ENCODE measurements around the gene MSH5.

DNA sequence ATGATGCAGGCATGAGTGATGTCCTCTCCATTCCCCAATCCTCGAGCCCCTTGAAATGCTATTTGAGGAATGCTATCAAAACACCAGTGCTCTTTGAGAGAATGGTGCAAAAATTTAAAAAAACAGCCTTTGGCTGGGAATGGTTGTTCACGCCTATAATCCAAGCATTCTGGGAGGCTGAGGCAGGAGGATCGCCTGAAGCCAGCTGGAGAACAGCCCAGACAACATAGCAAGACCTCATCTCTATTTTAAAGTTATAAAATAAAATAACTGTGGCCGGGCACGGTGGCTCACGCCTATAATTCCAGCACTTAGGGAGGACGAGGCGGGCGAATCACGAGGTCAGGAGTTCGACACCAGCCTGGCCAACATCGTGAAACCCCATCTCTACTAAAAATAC, 60.0 kb downstream of the MSH5 start:
- TF ChIP-seq CTCF (IDR thresholded peaks at IDR 0.05; ENCODE audit: low read depth, low read length): no peak
- TF ChIP-seq, protein P1, sequence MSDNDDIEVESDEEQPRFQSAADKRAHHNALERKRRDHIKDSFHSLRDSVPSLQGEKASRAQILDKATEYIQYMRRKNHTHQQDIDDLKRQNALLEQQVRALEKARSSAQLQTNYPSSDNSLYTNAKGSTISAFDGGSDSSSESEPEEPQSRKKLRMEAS (IDR thresholded peaks at IDR 0.05; ENCODE audit: low read depth, low read length): no peak

All from NB4 (cell line).